Measurements from ENCODE around the gene FGD1. TPM values are rescaled to one million over a fixed set of nuclear protein-coding genes. Genes with fewer than 3 reads are reported as not detected.

FGD1 gene
- total and polyA plus RNA-seq, 2 of the 13 experiments (the other 11 are each of a cell fraction or from before 2014, with no cell fraction given): 0.36 to 0.62 TPM

- TF ChIP-seq ZNF281 (CRISPR knock-in tag; IDR thresholded peaks at IDR 0.05; ENCODE audit: borderline replicate concordance): no peak
- peak; percentile 60 for TF ChIP-seq ZNF629 (CRISPR knock-in tag; conservative IDR thresholded peaks at IDR 0.05)
- TF ChIP-seq ZNF326 (CRISPR knock-in tag; IDR thresholded peaks at IDR 0.05; ENCODE audit: borderline replicate concordance): no peak
- no peak for TF ChIP-seq NFKBIZ (CRISPR knock-in tag; IDR thresholded peaks at IDR 0.05)
Observed at GRCh38 chrX:54449929-54450328, 46.1 kb downstream of the FGD1 start (continued).

GRCh38 chrX:54447461-54447860 lies 48.6 kb downstream of the FGD1 start:
- POLR2A ChIA-PET: no interaction called here
- 100% methylated on average over 1 of the region's 5 CpGs for WGBS (ENCODE audit: low lambda C conversion rate)
- intact Hi-C loops (cut with micrococcal nuclease; ENCODE audit: unreplicated experiment): no loop called here
- Histone ChIP-seq H3K4me1 (ENCODE audit: insufficient read depth, low read length) (peaks cover 2% of the 10 kb centered on the region; the same call in 1 of the 2 replicates), H3K4me3 (replicated peaks in 1 of 3; ENCODE audit: insufficient read depth in 1 of 3, low read depth in 2 of 3, low read length in 3 of 3) (no peak overlapping the region), H4K20me1 (ENCODE audit: insufficient read depth, low read length) (no peaks in the 10 kb centered on the region), H2AFZ (ENCODE audit: low read length) (no peak overlapping the region), H3K9ac (ENCODE audit: insufficient read depth, low read depth, low read length) (no peak overlapping the region), H3K9me3 (ENCODE audit: low read length) (no peaks in the 10 kb centered on the region), H3K27me3 (ENCODE audit: control insufficient read depth in 1 of 2, insufficient read depth in 2 of 2, low read length in 2 of 2) (no peaks in the 10 kb centered on the region), H3K27ac (ENCODE audit: extremely low read length, insufficient read depth, low read length) (no peak overlapping the region), H3K36me3 (replicated peaks in 1 of 2; ENCODE audit: control insufficient read depth in 1 of 2, insufficient read depth in 2 of 2, low read length in 2 of 2) (peaks cover 1 to 5% of the 10 kb centered on the region in 2 experiments; a peak in 3 of 5 replicates), H3K79me2 (ENCODE audit: insufficient read depth, low read length) (peaks cover 5% of the 10 kb centered on the region), H3K4me2 (ENCODE audit: low read depth, low read length) (no peak overlapping the region)
- FAIRE-seq (peak; percentile 56), ATAC-seq (peak; percentile 69), DNase-seq (ENCODE audit: low spot score) (no peak)
- CTCF ChIA-PET (ENCODE audit: low intra/inter-chr PET ratio, low total read pairs): no interaction called here
- no TSS peak for BruUV-seq (replicated peaks)
- in situ Hi-C loops (cut with HindIII; ENCODE audit: extremely low pct_ligation_motif_present, low pct_unique_long_range_greater_than_20kb): no loop called here
- TF ChIP-seq ZNF318 (CRISPR knock-in tag; IDR thresholded peaks at IDR 0.05) (no peak), CAMTA2 (CRISPR knock-in tag; IDR thresholded peaks at IDR 0.05; ENCODE audit: borderline replicate concordance) (no peak), ZNF382 (CRISPR knock-in tag; IDR thresholded peaks at IDR 0.05; ENCODE audit: borderline replicate concordance) (no peak), XBP1 (CRISPR knock-in tag; IDR thresholded peaks at IDR 0.05) (no peak), ZNF180 (CRISPR knock-in tag; IDR thresholded peaks at IDR 0.05; ENCODE audit: borderline replicate concordance, low read depth) (no peak), EZH2 (conservative IDR thresholded peaks at IDR 0.05; ENCODE audit: low read depth, low read length) (no peak), ZNF432 (CRISPR knock-in tag; IDR thresholded peaks at IDR 0.05; ENCODE audit: borderline replicate concordance) (no peak)

Data from HepG2 (cell line).